ENCODE results near the gene SCAI.
"Not testable (repeated sequence)": the region's sequence is repeated elsewhere in the genome, so short reads cannot be mapped to it uniquely, and the experiment has no call there.

Gene SCAI

DNA sequence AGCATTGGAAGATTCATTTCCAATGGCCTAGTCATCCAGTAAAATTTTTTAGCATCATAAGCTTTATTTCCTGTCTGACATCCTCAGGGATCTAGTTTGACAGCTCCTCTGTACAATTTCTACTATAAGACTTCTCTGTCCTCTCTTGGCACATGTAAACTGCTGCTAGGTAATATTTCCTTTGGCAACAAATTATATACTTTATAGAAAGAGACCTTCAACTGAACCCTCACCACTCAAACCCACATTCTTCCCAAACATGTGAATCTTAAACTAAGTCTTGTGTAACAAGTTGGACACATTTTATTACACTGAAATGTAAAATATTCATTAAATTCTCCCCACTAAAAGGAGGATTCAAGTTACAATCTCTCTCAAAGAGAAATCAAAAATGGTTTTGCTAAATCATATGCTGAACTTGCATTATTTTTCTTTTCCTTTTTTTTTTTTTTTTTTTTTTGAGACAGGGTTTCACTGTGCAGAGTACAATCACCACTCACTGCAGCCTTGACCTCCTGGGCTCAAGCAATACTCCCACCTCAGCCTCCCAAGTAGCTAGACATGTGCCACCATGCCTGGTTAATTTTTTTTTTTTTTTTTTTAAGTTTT lies 36.9 kb downstream of the SCAI start:
- no peak for DNase-seq (ENCODE audit: extremely low read depth in 1 of 2, low read depth in 1 of 2)

- no peak for DNase-seq (ENCODE audit: extremely low read depth in 1 of 2, low read depth in 1 of 2)
These were observed 39.4 kb downstream of the SCAI start for GRCh38 chr9:125103770-125104460.

DNA sequence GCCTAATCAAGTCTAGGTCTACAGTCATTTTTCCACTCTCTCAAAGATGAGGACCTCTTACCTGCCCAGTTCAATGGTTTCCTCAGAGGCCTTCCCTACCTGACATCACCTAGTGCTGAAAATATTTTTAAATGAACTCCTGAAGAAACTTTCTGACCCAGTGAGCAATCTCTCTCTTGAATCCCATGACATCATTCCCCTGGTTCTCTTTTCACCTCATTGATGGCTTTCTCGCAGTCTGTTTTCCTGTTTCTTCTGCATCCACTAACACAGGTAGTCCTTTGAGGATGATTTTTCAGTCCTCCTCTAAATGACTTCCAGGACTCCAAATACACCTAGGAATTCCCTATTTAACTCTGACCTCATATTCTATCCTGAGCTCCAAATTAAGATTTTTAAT lies 40.3 kb downstream of the SCAI start:
- no peak for DNase-seq (ENCODE audit: extremely low read depth in 1 of 2, low read depth in 1 of 2)

GRCh38 chr9:125100822-125101221 lies 42.5 kb downstream of the SCAI start:
- DNase-seq (ENCODE audit: extremely low read depth in 1 of 2, low read depth in 1 of 2): no peak

DNA sequence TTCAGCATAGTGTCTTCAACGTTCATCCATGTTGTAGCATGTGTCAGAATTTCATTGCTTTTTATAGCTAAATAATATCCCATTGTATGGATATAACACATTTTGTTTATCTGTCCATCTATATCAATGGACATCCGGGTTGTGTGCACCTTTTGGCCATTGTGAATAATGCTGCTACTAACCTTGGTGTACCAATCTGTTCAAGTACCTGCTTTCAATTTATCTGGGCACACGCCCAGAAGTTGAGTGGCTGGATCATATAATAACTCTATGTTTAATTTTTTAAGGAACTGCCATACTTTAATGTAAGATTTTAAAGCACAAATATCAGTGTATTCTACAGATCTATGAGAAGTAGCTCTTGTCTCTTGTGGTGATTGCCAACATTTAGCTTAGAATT lies 43.5 kb downstream of the SCAI start:
- DNase-seq (ENCODE audit: extremely low read depth in 1 of 2, low read depth in 1 of 2): no peak

DNA sequence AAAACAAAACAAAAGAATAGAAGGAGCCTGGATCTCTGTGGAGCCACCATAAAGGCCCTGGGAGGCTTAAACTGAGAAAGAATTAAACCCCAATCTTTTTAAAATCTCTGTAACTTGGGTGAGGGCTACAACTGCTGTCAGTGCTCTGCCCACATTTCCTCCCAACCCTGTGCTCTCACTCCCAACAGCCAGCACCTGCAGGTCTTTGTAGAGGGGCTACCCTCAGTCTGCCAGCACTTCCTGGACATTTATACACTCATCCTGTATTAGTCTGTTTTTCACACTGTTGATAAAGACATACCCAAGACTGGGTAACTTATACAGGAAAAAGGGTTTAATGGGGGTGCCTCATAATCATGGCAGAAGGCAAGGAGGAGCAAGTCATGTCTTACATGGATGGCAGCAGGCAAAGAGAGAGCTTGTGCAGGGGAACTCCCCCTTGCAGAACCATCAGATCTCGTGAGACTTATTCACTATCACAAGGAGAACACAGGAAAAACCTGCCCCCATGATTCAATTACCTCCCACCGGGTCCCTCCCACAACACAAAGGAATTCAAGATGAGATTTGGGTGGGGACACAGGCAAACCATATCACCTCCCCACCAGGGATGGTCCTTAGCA lies 47.4 kb downstream of the SCAI start:
- DNase-seq (ENCODE audit: extremely low read depth in 1 of 2, low read depth in 1 of 2): no peak

- DNase-seq (ENCODE audit: extremely low read depth in 1 of 2, low read depth in 1 of 2): no peak
These were observed 52.2 kb downstream of the SCAI start for GRCh38 chr9:125091121-125091520.

GRCh38 chr9:125089331-125089730 lies 54.0 kb downstream of the SCAI start:
- DNase-seq (ENCODE audit: extremely low read depth in 1 of 2, low read depth in 1 of 2): no peak

- no peak for DNase-seq (ENCODE audit: extremely low read depth in 1 of 2, low read depth in 1 of 2)
These were observed 54.6 kb downstream of the SCAI start for GRCh38 chr9:125088752-125089151.

DNA sequence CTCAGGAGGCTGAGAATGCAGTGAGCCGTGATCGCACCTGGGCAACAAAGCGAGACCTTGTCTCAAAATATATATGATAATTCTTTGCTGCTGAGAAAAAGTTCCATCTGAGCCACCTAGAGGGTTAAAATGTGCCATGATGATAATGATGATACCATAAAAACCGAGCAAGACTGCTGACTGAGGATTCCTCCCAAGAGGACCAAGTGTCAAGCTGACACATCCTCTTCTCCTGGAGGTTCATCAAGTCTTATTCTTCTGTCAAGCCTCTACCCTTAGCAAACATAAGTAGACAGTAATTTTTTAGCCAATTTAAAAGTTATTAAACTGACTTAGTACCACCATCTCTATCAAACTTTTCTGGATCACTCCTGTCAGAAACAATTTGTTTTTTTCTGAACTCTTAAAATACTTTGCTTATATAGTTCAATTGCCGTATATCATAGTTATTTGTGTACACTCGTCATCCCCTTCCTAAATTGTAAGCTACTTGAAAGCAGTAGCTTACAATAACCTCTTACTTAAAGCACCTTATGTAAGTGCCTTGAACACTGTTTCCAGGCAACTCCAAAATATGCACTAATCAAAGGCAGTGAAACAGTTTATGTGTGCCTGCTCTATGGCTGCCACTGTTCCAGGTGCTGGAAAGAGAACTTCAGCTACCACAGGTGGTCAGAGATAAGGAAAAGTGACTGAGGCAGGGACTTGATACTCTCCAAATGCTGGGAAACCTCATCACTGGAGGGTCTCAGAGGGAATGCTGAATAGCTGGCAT lies 57.4 kb downstream of the SCAI start:
- DNase-seq (ENCODE audit: extremely low read depth in 1 of 2, low read depth in 1 of 2): no peak

DNA sequence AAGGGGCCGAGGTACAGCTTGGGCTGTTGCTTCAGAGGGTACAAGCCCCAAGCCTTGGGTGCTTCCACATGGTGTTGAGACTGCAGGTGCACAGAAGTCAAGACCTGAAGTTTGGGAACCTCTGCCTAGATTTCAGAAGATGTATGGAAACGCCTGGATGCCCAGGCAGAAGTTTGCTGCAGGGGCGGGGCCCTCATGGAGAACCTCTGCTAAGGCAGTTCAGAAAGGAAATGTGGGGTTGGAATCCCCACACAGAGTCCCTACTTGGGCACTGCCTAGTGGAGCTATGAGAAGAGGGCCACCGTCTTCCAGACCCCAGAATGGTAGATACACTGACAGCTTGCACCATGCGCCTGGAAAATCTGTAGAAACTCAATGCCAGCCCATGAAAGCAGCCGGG lies 61.1 kb downstream of the SCAI start:
- DNase-seq (ENCODE audit: extremely low read depth in 1 of 2, low read depth in 1 of 2): not testable (repeated sequence)

DNA sequence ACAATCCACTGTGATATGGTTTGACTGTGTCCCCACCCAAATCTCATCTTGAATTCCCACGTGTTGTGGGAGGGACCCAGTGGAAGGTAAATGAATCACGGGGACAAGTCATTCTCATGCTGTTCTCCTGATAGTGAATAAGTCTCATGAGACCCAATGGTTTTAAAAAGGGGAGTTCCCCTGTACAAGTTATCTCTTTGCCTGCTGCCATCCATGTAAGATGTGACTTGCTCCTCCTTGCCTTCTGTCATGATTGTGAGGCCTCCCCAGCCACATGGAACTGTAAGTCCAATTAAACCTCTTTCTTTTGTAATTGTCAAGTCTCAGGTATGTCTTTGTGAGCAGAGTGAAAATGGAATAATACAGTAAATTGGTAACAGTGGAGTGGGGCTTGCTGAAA lies 62.5 kb downstream of the SCAI start:
- DNase-seq (ENCODE audit: extremely low read depth in 1 of 2, low read depth in 1 of 2): not testable (repeated sequence)

DNA sequence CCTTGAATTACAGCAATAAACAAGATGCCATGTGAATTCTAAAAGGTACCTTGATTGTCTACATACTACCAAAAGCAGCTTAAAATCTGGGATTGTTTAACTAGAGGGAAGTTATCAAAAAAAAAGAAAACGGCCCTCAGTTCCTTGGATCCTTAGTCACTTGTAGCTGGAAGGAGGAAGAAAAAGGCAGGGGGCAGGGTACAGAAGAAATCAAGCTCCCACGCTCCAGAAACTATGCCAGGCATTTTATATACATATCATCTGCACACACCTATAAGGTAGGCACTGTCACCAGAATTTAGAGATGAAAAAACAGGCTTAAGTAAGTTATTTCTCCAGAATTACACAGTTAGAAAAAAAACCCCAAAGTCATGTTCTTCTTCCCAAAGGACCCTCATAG lies 63.4 kb downstream of the SCAI start:
- no peak for DNase-seq (ENCODE audit: extremely low read depth in 1 of 2, low read depth in 1 of 2)

DNA sequence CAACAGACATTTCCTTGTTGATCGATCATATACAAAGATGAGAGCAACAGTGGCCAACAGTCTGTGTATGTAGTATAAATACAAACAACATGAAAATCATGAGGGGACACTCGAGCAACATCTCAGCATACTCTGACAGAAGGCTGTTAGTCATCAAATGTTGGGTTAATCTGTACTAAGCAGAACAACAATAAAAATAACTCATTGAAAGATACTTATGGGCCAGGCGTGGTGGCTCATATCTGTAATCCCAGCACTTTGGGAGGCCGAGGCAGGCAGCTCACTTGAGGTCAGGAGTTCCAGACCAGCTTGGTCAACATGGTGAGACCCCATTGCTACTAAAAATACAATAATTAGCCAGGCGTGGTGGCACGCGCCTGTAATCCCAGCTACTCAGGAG lies 67.3 kb downstream of the SCAI start:
- DNase-seq (ENCODE audit: extremely low read depth in 1 of 2, low read depth in 1 of 2): no peak

- DNase-seq (ENCODE audit: extremely low read depth in 1 of 2, low read depth in 1 of 2): no peak
These were observed 68.4 kb downstream of the SCAI start for GRCh38 chr9:125074976-125075375.

- DNase-seq (ENCODE audit: extremely low read depth in 1 of 2, low read depth in 1 of 2): no peak
These were observed 76.3 kb downstream of the SCAI start for GRCh38 chr9:125066839-125067619.

DNA sequence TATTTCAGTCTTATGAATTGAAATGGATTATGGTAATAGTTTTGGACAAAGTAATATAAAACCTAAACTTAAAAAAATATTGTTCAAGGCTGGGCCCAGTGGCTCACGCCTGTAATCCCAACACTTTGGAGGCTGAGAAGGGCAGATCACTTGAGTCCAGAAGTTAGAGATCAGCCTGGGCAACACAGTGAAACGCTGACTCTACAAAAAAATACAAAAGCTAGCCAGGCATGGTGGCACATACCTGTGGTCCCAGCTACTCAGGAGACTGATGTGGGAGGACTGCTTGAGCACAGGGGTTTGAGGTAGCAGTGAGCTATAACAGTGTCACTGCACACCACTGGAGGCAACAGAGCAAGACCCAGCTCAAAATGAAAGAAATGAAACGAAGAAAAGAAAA lies 81.9 kb downstream of the SCAI start:
- DNase-seq (ENCODE audit: extremely low read depth in 1 of 2, low read depth in 1 of 2): no peak

DNA sequence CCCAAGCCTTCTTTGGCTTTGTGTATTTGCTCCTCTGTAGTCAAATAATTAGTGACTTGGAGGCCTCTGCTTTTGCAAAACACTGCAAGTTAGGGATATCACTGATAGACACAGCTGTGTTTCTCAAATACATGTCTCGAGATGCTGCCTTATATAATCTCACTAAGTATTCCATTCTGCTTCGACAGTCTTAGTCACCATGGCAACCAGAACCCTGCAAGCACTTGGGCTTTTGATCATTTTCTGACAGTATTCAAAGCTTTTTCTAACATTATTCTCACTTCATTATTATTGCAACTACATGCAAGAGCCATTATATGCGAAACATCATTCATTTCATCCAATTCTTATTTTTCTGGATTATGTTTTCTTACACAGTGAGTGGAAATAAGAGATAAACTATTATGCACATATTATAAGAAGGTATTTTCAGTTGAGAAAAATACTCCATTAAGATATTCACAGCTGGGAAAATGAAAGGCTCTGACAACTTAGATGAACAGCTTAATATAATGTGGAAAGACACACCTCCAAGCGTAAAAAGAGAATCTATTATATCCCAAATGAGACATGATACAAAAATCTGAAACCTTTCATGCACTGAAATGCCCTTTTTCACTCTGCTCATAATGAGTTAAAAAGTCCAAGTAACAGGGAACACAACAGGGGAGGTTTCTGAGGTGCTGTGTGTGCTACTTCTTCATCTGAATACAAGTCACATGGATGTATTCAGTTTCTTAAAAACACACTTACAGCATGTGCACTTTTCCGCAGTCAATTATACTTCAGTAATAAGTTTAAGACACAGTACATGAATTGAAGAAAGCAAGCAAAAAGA lies 93.9 kb downstream of the SCAI start:
- no peak for DNase-seq (ENCODE audit: extremely low read depth in 1 of 2, low read depth in 1 of 2)

DNA sequence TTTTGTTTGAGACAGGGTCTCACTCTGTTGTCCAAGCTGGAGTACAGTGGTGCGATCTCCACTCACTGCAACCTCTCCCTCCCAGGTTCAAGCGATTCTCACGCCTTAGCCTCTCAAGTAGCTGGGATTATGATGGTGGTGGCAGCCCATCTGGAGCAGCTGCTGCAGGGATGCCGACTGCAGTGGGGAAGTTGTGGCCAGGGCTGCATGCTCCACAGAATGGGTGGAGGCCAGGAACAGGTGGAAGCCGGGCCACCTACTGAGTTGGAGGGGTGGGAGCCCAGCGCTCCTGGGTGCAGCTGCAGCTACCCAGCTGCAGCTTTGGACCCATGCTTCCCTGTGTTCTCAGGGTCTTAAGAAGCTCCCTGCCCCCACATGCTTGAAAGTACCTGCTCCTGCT lies 99.7 kb downstream of the SCAI start:
- DNase-seq (ENCODE audit: extremely low read depth in 1 of 2, low read depth in 1 of 2): no peak

- no peak for DNase-seq (ENCODE audit: extremely low read depth in 1 of 2, low read depth in 1 of 2)
These were observed 100.2 kb downstream of the SCAI start for GRCh38 chr9:125043148-125043547.
